ENCODE measurements around the gene IL37.

DNA sequence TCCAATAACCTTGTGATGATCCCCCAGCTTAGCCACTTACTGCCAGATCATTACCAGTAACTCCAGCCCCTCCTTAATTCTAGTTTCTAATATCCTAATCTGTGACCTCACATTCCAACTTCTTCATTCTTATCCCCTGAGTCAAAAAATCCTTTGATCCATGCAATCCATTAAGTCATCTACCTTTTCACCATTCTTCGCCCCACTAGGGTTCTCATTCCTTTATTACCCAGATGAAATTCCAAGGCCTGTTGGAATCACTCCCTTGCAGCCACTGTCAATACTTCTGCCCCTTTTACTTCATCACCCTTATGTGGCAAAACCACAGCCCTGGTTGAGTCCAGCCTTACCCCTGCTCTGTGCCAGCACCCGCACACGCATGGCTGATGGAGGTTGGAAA, 46.5 kb downstream of the IL37 start:
- TF ChIP-seq CTCF (IDR thresholded peaks at IDR 0.05) = no peak
- TF ChIP-seq POLR2A (IDR thresholded peaks at IDR 0.05) = no peak

Data from prostate gland (tissue), 2 donors.